H1 (cell line): ENCODE data around the gene TOP3A. TPM values are rescaled to one million over a fixed set of nuclear protein-coding genes. Genes with fewer than 3 reads are reported as not detected.

Source experiments
- CTCF ChIA-PET: fragments of 300-600 bp; sonication (Branson Sonifier 250); formaldehyde crosslinking; loops from one replicate; lab custom pipeline; 2021; ENCODE audit not compliant: partially characterized antibody; lab: Charles Lee
- POLR2A ChIA-PET: fragments of 300-600 bp; sonication (Branson Sonifier 250); formaldehyde crosslinking; loops from one replicate; lab custom pipeline; 2021; ENCODE audit warnings: inconsistent platforms; ENCODE audit not compliant: partially characterized antibody; lab: Charles Lee
- DNase-seq, 2 experiments: peaks; one replicate each; pipeline versions ENCODE4 v3.0.0 to v3.0.0-alpha.2; 2010 to 2022; ENCODE audit warnings: low spot score in 2 of 2, low read depth in 1 of 2, mixed read lengths in 1 of 2
- FAIRE-seq: peaks from 2 replicates; lab custom pipeline; 2011; peaks lifted over from hg19 to GRCh38; lab: Jason Lieb, UNC
- H2AFZ ChIP-seq: 2 replicates; pipeline ENCODE4 v1.8.1; 2012; ENCODE audit warnings: low read length, inconsistent platforms
- H2AK5ac ChIP-seq: 2 replicates; pipeline ENCODE4 v1.6.1; 2013; ENCODE audit warnings: low read depth, low read length
- H2BK120ac ChIP-seq: replicated peaks from 2 replicates; pipeline ENCODE3; 2013; ENCODE audit warnings: low read depth, low read length, inconsistent platforms
- H2BK12ac ChIP-seq: 2 replicates; pipeline ENCODE4 v1.6.1; 2013; ENCODE audit warnings: low read depth, low read length
- H2BK15ac ChIP-seq: 2 replicates; pipeline ENCODE4 v1.6.1; 2013; ENCODE audit warnings: low read length
- H2BK20ac ChIP-seq: 2 replicates; pipeline ENCODE4 v1.6.1; 2013; ENCODE audit warnings: low read length
- H2BK5ac ChIP-seq: 2 replicates; pipeline ENCODE4 v1.6.1; 2013; ENCODE audit warnings: low read depth, low read length
- H3K14ac ChIP-seq: 2 replicates; pipeline ENCODE4 v1.6.1; 2013; ENCODE audit warnings: inconsistent platforms; ENCODE audit not compliant: insufficient read length
- H3K18ac ChIP-seq: 2 replicates; pipeline ENCODE4 v1.6.1; 2013; ENCODE audit warnings: low read length; ENCODE audit errors: extremely low read depth
- H3K23ac ChIP-seq: 2 replicates; pipeline ENCODE4 v1.6.1; 2013; ENCODE audit warnings: inconsistent platforms; ENCODE audit not compliant: insufficient read length
- H3K23me2 ChIP-seq: 2 replicates; pipeline ENCODE4 v1.6.1; 2013; ENCODE audit warnings: low read depth, low read length
- H3K27ac ChIP-seq: 2 replicates; pipeline ENCODE4 v1.6.1; 2011; ENCODE audit warnings: low read depth, low read length, inconsistent platforms
- H3K27me3 ChIP-seq, 4 experiments: replicated peaks in 1 of 4; 1 replicate in 1 of 4; 2 replicates in 3 of 4; pipeline versions ENCODE4 v1.6.1 to v1.8.1; 2011 to 2013; ENCODE audit warnings: low read length in 3 of 4, mild to moderate bottlenecking in 3 of 4, inconsistent platforms in 2 of 4, mixed read lengths in 2 of 4, moderate library complexity in 1 of 4; ENCODE audit not compliant: control insufficient read depth in 3 of 4, insufficient read depth in 3 of 4; ENCODE audit errors: extremely low read depth in 1 of 4
- H3K36me3 ChIP-seq, 4 experiments: 2 replicates each; pipeline versions ENCODE4 v1.6.1 to v1.8.1; 2011 to 2013; ENCODE audit warnings: mild to moderate bottlenecking in 4 of 4, low read length in 3 of 4, moderate library complexity in 2 of 4, control low read depth in 1 of 4, inconsistent platforms in 1 of 4; ENCODE audit not compliant: insufficient read depth in 4 of 4, control insufficient read depth in 2 of 4
- H3K4ac ChIP-seq: replicated peaks from 2 replicates; pipeline ENCODE3; 2013; ENCODE audit warnings: low read length, low read depth, mixed read lengths, inconsistent platforms; ENCODE audit not compliant: insufficient read length
- H3K4me1 ChIP-seq, 4 experiments: replicated peaks in 1 of 4; 1 replicate in 1 of 4; 2 replicates in 3 of 4; pipeline versions ENCODE4 v1.6.1 to v1.8.1; 2011 to 2013; ENCODE audit warnings: low read length in 3 of 4, inconsistent platforms in 2 of 4, mixed read lengths in 1 of 4; ENCODE audit not compliant: insufficient read depth in 4 of 4, control insufficient read depth in 3 of 4
- H3K4me2 ChIP-seq, 2 experiments: 2 replicates each; pipeline versions ENCODE4 v1.6.1 to v1.8.1; 2011 to 2013; ENCODE audit warnings: low read depth in 2 of 2, low read length in 2 of 2, control low read depth in 1 of 2, inconsistent platforms in 1 of 2, mild to moderate bottlenecking in 1 of 2; ENCODE audit not compliant: insufficient read depth in 1 of 2
- H3K4me3 ChIP-seq, 4 experiments: fragments of 200-600, 300-600 bp in 1 of 4; sonication (generic), shearing (Covaris generic), sonication (Bioruptor Twin) in 1 of 4; 2 replicates each; pipeline versions ENCODE4 v1.5.1 to v1.8.1; 2011 to 2016; ENCODE audit warnings: low read length in 4 of 4, low read depth in 3 of 4, control low read depth in 2 of 4, inconsistent platforms in 2 of 4, mild to moderate bottlenecking in 2 of 4, mixed read lengths in 1 of 4, moderate library complexity in 1 of 4; ENCODE audit not compliant: insufficient read depth in 2 of 4; ENCODE audit errors: extremely low read depth in 1 of 4
- H3K56ac ChIP-seq: replicated peaks from 2 replicates; pipeline ENCODE3; 2013; ENCODE audit warnings: low read depth, mild to moderate bottlenecking, mixed read lengths, low read length, inconsistent platforms; ENCODE audit not compliant: insufficient read length
- H3K79me1 ChIP-seq: 2 replicates; pipeline ENCODE4 v1.6.1; 2013; ENCODE audit warnings: low read depth, low read length, control low read depth
- H3K79me2 ChIP-seq, 2 experiments: 2 replicates each; pipeline versions ENCODE4 v1.6.1 to v1.8.1; 2012 to 2013; ENCODE audit warnings: low read length in 2 of 2, mild to moderate bottlenecking in 2 of 2, inconsistent platforms in 1 of 2; ENCODE audit not compliant: insufficient read depth in 2 of 2, control insufficient read depth in 1 of 2
- H3K9ac ChIP-seq, 4 experiments: replicated peaks in 1 of 4; 1 replicate in 1 of 4; 2 replicates in 3 of 4; pipeline versions ENCODE4 v1.6.1 to v1.8.1; 2011 to 2013; ENCODE audit warnings: low read depth in 3 of 4, low read length in 3 of 4, control low read depth in 2 of 4, mild to moderate bottlenecking in 2 of 4, moderate library complexity in 2 of 4, inconsistent platforms in 1 of 4; ENCODE audit errors: extremely low read depth in 1 of 4
- H3K9me3 ChIP-seq, 2 experiments: 2 replicates each; pipeline versions ENCODE4 v1.6.1 to v1.8.1; 2012 to 2013; ENCODE audit warnings: mild to moderate bottlenecking in 2 of 2, moderate library complexity in 2 of 2, control low read depth in 1 of 2, inconsistent platforms in 1 of 2, low read depth in 1 of 2, low read length in 1 of 2, mixed read lengths in 1 of 2; ENCODE audit not compliant: insufficient read depth in 2 of 2
- H4K20me1 ChIP-seq, 2 experiments: replicated peaks in 1 of 2; 2 replicates each; pipeline versions ENCODE3 to v1.8.1; 2011 to 2013; ENCODE audit warnings: inconsistent platforms in 2 of 2, low read length in 2 of 2, mild to moderate bottlenecking in 1 of 2; ENCODE audit not compliant: insufficient read depth in 2 of 2, control insufficient read depth in 1 of 2
- H4K5ac ChIP-seq: 2 replicates; pipeline ENCODE4 v1.6.1; 2013; ENCODE audit warnings: low read length, low read depth, mixed read lengths, inconsistent platforms; ENCODE audit not compliant: insufficient read length
- H4K8ac ChIP-seq: 2 replicates; pipeline ENCODE4 v1.8.0; 2013; ENCODE audit warnings: mild to moderate bottlenecking, moderate library complexity, low read length, inconsistent platforms; ENCODE audit not compliant: insufficient read depth; ENCODE audit errors: extremely low read depth
- H4K91ac ChIP-seq: replicated peaks from 2 replicates; pipeline ENCODE3; 2013; ENCODE audit warnings: low read length, mixed read lengths, inconsistent platforms; ENCODE audit not compliant: insufficient read length
- EZH2 ChIP-seq: fragments of 200-600 bp; sonication (generic); IDR thresholded peaks from 2 replicates; pipeline ENCODE4 v1.7.1; 2012; ENCODE audit warnings: low read depth, mild to moderate bottlenecking, moderate library complexity, low read length, inconsistent platforms; ENCODE audit not compliant: severe bottlenecking
- FOSL1 ChIP-seq: IDR thresholded peaks from 2 replicates; pipeline ENCODE4 v1.6.1; 2011; ENCODE audit warnings: mild to moderate bottlenecking, low read depth, low read length, moderate library complexity; ENCODE audit not compliant: insufficient read depth
- GTF2F1 ChIP-seq: IDR thresholded peaks from 2 replicates; pipeline ENCODE4 v1.6.1; 2012; ENCODE audit warnings: low read depth, low read length, improper control_type of control experiment, borderline replicate concordance
- JUN ChIP-seq: IDR thresholded peaks from 2 replicates; pipeline ENCODE4 v1.6.1; 2011; ENCODE audit warnings: low read depth, mild to moderate bottlenecking, improper control_type of control experiment, low read length
- JUND ChIP-seq: IDR thresholded peaks from 2 replicates; pipeline ENCODE4 v1.6.1; 2011; ENCODE audit warnings: mild to moderate bottlenecking, improper control_type of control experiment, low read length
- MAFK ChIP-seq: IDR thresholded peaks from 2 replicates; pipeline ENCODE4 v1.6.1; 2012; ENCODE audit warnings: low read depth, mild to moderate bottlenecking, improper control_type of control experiment, low read length
- NANOG ChIP-seq: IDR thresholded peaks from 2 replicates; pipeline ENCODE4 v1.6.1; 2011; ENCODE audit warnings: low read length, low read depth, mild to moderate bottlenecking, inconsistent platforms; ENCODE audit not compliant: insufficient read depth, poor library complexity, severe bottlenecking
- PHF8 ChIP-seq: fragments of 200-600 bp; sonication (generic); conservative IDR thresholded peaks from 2 replicates; pipeline ENCODE4 v1.7.1; 2012; ENCODE audit warnings: low read depth, mild to moderate bottlenecking, inconsistent platforms, low read length, moderate library complexity
- RFX5 ChIP-seq: IDR thresholded peaks from 2 replicates; pipeline ENCODE4 v1.6.1; 2011; ENCODE audit warnings: low read depth, low read length, improper control_type of control experiment, borderline replicate concordance
- SAP30 ChIP-seq: fragments of 300-600 bp; sonication (generic); IDR thresholded peaks from 2 replicates; pipeline ENCODE4 v1.7.1; 2012; ENCODE audit warnings: low read length, moderate library complexity, mild to moderate bottlenecking, inconsistent platforms; ENCODE audit not compliant: insufficient read depth, insufficient replicate concordance
- SIN3A ChIP-seq, 2 experiments: IDR thresholded peaks in 1 of 2; conservative IDR thresholded peaks in 1 of 2; 2 replicates each; pipeline ENCODE4 v1.6.1; 2011 to 2012; ENCODE audit warnings: low read length in 2 of 2, improper control_type of control experiment in 1 of 2, low read depth in 1 of 2, mild to moderate bottlenecking in 1 of 2
- SIRT6 ChIP-seq: IDR thresholded peaks from one replicate; pipeline ENCODE4 v1.7.1; 2012; ENCODE audit warnings: low read length, inconsistent platforms
- SP2 ChIP-seq: IDR thresholded peaks from 2 replicates; pipeline ENCODE4 v1.6.1; 2012; ENCODE audit warnings: mild to moderate bottlenecking, low read length, inconsistent platforms
- YY1 ChIP-seq: IDR thresholded peaks from 2 replicates; pipeline ENCODE4 v1.6.1; 2011; ENCODE audit warnings: low read depth, mild to moderate bottlenecking, low read length
- WGBS, 2 experiments: shearing (Covaris generic) in 1 of 2; methylation state at CpG; one replicate each; pipeline versions ENCODE4 v1.1.6 to v1.1.7; 2013 to 2015; ENCODE audit warnings: low lambda C conversion rate in 2 of 2, mixed read lengths in 2 of 2, inconsistent platforms in 1 of 2, low coverage in 1 of 2, missing lambda C conversion rate in 1 of 2; ENCODE audit not compliant: insufficient replicate concordance in 2 of 2, insufficient coverage in 1 of 2, insufficient read length in 1 of 2; ENCODE audit errors: extremely low coverage in 1 of 2, missing lambda C conversion rate in 1 of 2; 5-methylcytosine and 5-hydroxymethylcytosine counted together
- polyA plus RNA-seq, 7 experiments: library from polyadenylated mRNA; depleted of rRNA in 3 of 7; stranded (reverse) in 5 of 7; unstranded in 2 of 7; fragments of >200 nt in 5 of 7; fragments of 200-250 nt in 2 of 7; gene quantifications; 1 replicate in 5 of 7; 2 replicates in 1 of 7; 4 replicates in 1 of 7; pipeline versions ENCODE4 v1.2.1 to v1.2.3, GENCODE V29; 2011 to 2013; ENCODE audit warnings: missing spikeins in 2 of 7, mixed read lengths in 2 of 7
- total RNA-seq: library from RNA; stranded (reverse); fragmentation: NEBNext Ultra II Directional; extraction: Animal tissue kit (Norgen Biotek cat#: 25700); gene quantifications from 2 replicates; pipeline ENCODE4 v1.2.1, GENCODE V29; 2021

Gene TOP3A
- total and polyA plus RNA-seq, 2 of the 8 experiments (the other 6 are each of a cell fraction or from before 2014, with no cell fraction given), result 23.4 to 54.3 TPM

GRCh38 chr17:18250708-18251107, 64.1 kb downstream of the TOP3A start:
- H3K36me3 ChIP-seq, result peaks cover 40 to 68% (median 60%) of the 10 kb centered on the region in 4 experiments
- H3K23me2 ChIP-seq, result peaks cover 5% of the 10 kb centered on the region
- no peak overlapping the region for H3K4ac ChIP-seq
- no peak overlapping the region; the same call in 1 of the 2 replicates for H4K8ac ChIP-seq
- no peak overlapping the region for H2BK5ac ChIP-seq
- DNase-seq (no peak), FAIRE-seq (no peak)
- no peak overlapping the region for H4K5ac ChIP-seq
- H2BK15ac ChIP-seq, result no peak overlapping the region
- H3K79me1 ChIP-seq, result peaks cover 3% of the 10 kb centered on the region; the same call in 1 of the 2 replicates
- H3K4me1 ChIP-seq, result peaks cover 0 to 17% (median 9%) of the 10 kb centered on the region in 4 experiments; a peak in 6 of 7 replicates
- no peak overlapping the region for H2BK20ac ChIP-seq
- no peak overlapping the region for H3K14ac ChIP-seq
- H3K4me3 ChIP-seq, result no peak overlapping the region
- no peaks in the 10 kb centered on the region for H3K9me3 ChIP-seq
- 90% methylated on average over 13 of the region's 14 CpGs; no CpG with 5 or more reads in 1 of the 2 experiments for WGBS, 2 experiments
- H2AFZ ChIP-seq, result no peak overlapping the region
- H3K56ac ChIP-seq, result no peak overlapping the region
- no peak overlapping the region for H4K91ac ChIP-seq
- H3K27me3 ChIP-seq, result no peaks in the 10 kb centered on the region
- peaks cover 9 to 14% of the 10 kb centered on the region in 2 experiments for H4K20me1 ChIP-seq
- no peak overlapping the region for H2BK12ac ChIP-seq
- no peak overlapping the region for H3K27ac ChIP-seq
- H3K9ac ChIP-seq, result no peak overlapping the region
- H3K23ac ChIP-seq, result no peak overlapping the region
- peaks cover 0 to 4% of the 10 kb centered on the region in 2 experiments; a peak in 1 of 4 replicates for H3K79me2 ChIP-seq
- POLR2A ChIA-PET, result interaction anchor here (0.6 to 13.9 kb wide), 11 partner anchors 9 to 1892 kb away, joined by 3 to 171 read pairs (median 4); partner anchors contain the start of genes FLII and MIEF2
- CTCF ChIA-PET, result interaction anchor here (1.0 to 1.5 kb wide), 4 partner anchors 9 to 34 kb away, joined by 3 to 5 read pairs (median 4); no protein-coding TSS in a partner anchor
- H3K18ac ChIP-seq, result no peak overlapping the region
- no peak overlapping the region for H2AK5ac ChIP-seq
- H2BK120ac ChIP-seq, result no peak overlapping the region
- H3K4me2 ChIP-seq, result no peak overlapping the region
- TF ChIP-seq YY1, result no peak
- no peak for TF ChIP-seq SAP30
- no peak for TF ChIP-seq SP2
- TF ChIP-seq JUN, result no peak
- TF ChIP-seq MAFK, result no peak
- no peak for TF ChIP-seq SIN3A (conservative IDR thresholded peaks at IDR 0.05 in 1 of 2, IDR thresholded peaks at IDR 0.05 in 1 of 2; ENCODE audit: low read depth in 1 of 2, low read length in 2 of 2)
- TF ChIP-seq PHF8, result no peak
- TF ChIP-seq SIRT6, result no peak
- TF ChIP-seq NANOG, result no peak
- TF ChIP-seq RFX5, result no peak
- TF ChIP-seq JUND, result no peak
- no peak for TF ChIP-seq FOSL1
- no peak for TF ChIP-seq GTF2F1
- no peak for TF ChIP-seq EZH2
